Right lobe of liver (tissue), 4 donors: ENCODE results near the gene TENM4.

ENCODE experiments used
- POLR2A ChIP-seq: fragments of 450-650 bp; IDR thresholded peaks from one replicate; pipeline ENCODE4 v1.6.1; 2017; ENCODE audit warnings: antibody characterized with exemption, mild to moderate bottlenecking
- TF ChIP-seq, protein P1 (sequence below), 4 donors: fragments of 200-600 bp in 3 of 4; fragments of 450-650 bp in 1 of 4; IDR thresholded peaks; one replicate each; pipeline versions ENCODE4 v1.5.1 to v1.8.0; 2016 to 2022; ENCODE audit warnings: antibody characterized with exemption in 4 of 4, mild to moderate bottlenecking in 2 of 4
- donor health status: DM: no; HTN: no; CAD: no.
- donor health status: DM: no; HTN: no; CAD: no.
- donor health status: DM: no; HTN: yes; CAD: no.

DNA sequence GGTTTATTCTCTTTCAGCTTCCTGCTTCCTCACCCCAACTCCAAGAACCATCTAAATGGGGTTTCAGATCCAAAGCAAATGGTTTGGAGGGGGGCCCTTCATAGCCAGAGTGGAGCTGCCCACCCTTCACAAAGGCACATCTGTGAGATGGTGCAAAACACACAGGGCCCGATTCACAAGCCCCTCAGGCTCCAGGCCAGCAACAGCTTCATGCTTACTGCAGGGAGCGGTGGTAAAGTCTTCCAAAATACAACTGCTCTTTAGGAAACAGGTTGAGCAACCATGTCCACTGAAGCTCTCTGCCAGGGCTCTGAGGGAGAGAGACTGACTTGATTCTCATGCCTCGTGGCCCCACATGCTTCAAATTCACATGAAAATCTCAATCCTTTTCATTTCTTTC lies 653.1 kb downstream of the TENM4 start:
- TF ChIP-seq, protein P1, sequence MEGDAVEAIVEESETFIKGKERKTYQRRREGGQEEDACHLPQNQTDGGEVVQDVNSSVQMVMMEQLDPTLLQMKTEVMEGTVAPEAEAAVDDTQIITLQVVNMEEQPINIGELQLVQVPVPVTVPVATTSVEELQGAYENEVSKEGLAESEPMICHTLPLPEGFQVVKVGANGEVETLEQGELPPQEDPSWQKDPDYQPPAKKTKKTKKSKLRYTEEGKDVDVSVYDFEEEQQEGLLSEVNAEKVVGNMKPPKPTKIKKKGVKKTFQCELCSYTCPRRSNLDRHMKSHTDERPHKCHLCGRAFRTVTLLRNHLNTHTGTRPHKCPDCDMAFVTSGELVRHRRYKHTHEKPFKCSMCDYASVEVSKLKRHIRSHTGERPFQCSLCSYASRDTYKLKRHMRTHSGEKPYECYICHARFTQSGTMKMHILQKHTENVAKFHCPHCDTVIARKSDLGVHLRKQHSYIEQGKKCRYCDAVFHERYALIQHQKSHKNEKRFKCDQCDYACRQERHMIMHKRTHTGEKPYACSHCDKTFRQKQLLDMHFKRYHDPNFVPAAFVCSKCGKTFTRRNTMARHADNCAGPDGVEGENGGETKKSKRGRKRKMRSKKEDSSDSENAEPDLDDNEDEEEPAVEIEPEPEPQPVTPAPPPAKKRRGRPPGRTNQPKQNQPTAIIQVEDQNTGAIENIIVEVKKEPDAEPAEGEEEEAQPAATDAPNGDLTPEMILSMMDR (IDR thresholded peaks at IDR 0.05), result no peak
- TF ChIP-seq POLR2A, result no peak
